Measurements from ENCODE around the gene ALK.

Gene ALK

GRCh38 chr2:29226808-29227207 is 694.6 kb downstream of the ALK start:
- DNase-seq (ENCODE audit: low read depth in 3 of 3): no peak

GRCh38 chr2:29226375-29226774 is 695.0 kb downstream of the ALK start:
- no peak for DNase-seq (ENCODE audit: low read depth in 3 of 3)

- DNase-seq (ENCODE audit: low read depth in 3 of 3): no peak
These were observed 695.6 kb downstream of the ALK start for GRCh38 chr2:29225814-29226213.

DNA sequence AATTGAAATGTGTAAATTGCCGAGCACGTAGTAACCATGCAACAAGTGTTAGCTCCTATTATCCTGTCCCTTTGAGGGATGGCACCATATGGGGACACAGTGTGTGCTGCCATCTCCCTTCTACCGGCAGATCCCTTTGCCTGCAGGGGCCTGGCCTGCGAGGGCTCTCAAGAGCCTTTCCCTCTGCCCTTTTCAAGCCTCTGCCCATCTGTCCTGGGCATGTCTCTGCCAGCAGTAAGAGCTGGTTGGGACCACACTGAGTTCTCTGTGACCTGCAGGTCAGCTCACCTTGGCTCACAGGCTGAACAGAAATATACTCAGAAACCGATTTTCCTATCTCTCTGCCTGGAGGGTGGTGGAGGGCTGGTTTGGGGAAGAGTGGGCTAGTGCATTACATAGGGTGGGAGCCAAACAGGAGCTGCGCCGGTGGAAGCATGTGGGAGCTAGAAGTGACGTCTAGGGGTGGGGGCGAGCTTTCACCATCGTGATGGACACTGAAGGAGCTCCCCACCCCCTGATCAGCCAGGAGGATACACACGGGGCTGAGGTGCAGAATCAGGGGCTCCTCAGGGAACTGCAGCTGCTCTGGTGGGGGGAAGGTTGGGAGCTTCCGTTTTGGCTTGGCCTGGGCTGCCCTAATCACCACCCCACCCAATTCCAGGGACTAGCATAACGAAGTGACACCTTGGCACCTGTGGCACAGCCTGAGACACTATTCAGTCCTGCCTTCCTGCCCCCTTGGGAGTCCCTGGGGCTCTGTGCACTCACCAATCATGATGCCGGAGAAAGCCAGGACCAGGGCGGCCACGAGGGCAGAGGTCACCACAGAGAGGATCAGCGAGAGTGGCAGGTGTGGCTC is 696.5 kb downstream of the ALK start:
- no peak for DNase-seq (ENCODE audit: low read depth in 3 of 3)

GRCh38 chr2:29223851-29224692 is 697.3 kb downstream of the ALK start:
- no peak for DNase-seq (ENCODE audit: low read depth in 3 of 3)

GRCh38 chr2:29223257-29223656 is 698.1 kb downstream of the ALK start:
- no peak for DNase-seq (ENCODE audit: low read depth in 3 of 3)

GRCh38 chr2:29222381-29223179 is 698.8 kb downstream of the ALK start:
- DNase-seq (ENCODE audit: low read depth in 3 of 3): no peak

DNA sequence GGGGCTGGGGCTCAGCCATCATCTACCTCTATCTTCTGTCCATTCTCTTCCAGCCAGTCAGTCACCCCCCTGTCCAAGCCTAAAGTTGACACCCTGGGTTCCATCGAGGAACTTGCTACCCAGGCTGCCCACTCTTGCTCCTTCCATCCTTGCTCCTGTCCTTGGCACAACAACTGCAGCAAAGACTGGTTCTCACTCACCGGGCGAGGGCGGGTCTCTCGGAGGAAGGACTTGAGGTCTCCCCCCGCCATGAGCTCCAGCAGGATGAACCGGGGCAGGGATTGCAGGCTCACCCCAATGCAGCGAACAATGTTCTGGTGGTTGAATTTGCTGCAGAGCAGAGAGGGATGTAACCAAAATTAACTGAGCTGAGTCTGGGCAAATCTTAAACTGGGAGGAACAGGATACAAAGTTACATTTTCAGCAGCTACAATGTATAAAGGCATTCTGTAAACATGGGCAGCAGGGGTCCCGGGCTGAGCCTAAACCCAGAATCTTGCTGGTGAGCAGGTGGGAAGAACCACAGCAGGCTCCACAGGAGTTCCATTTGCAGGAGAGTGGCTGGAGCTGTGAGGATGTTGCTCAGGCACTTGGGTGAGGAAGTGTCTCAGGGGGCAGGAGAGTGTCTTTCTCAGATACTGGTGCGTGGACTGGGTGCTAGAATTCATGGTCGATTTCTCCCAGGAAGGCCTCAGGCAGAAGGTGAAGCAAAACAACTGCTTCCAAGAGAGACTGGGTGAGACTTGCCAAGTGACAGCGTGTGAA is 700.7 kb downstream of the ALK start:
- no peak for DNase-seq (ENCODE audit: low read depth in 3 of 3)

DNA sequence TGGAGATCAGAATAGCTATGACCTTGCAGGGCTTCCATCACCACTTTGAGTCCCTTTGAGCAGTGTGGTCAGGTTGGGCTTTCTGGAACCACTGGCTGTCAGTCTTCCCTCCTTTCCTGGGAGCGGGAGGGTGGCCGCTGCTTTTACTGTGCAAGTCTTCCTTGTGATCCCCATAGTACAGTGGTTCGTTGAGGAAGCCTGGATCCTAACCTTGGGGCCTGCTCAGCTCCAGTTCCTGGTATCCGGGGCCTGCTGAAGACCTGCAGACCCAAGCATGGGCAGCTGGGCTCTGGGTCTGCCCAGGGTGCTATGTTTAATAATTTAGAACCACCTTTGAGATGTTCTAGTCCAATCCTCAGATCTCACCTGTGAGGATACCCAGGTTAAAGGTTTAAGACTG is 702.0 kb downstream of the ALK start:
- no peak for DNase-seq (ENCODE audit: low read depth in 3 of 3)

- no peak for DNase-seq (ENCODE audit: low read depth in 3 of 3)
These were observed 702.7 kb downstream of the ALK start for GRCh38 chr2:29218550-29219125.

- no peak for DNase-seq (ENCODE audit: low read depth in 3 of 3)
These were observed 703.3 kb downstream of the ALK start for GRCh38 chr2:29218071-29218470.

GRCh38 chr2:29216609-29216909 is 704.8 kb downstream of the ALK start:
- no peak for DNase-seq (ENCODE audit: low read depth in 3 of 3)

GRCh38 chr2:29215739-29216608 is 705.4 kb downstream of the ALK start:
- no peak for DNase-seq (ENCODE audit: low read depth in 3 of 3)

- DNase-seq (ENCODE audit: low read depth in 3 of 3): no peak
These were observed 706.3 kb downstream of the ALK start for GRCh38 chr2:29215073-29215472.

GRCh38 chr2:29213888-29214291 is 707.5 kb downstream of the ALK start:
- DNase-seq (ENCODE audit: low read depth in 3 of 3): no peak

GRCh38 chr2:29212009-29212408 is 709.4 kb downstream of the ALK start:
- no peak for DNase-seq (ENCODE audit: low read depth in 3 of 3)

- no peak for DNase-seq (ENCODE audit: low read depth in 3 of 3)
These were observed 711.8 kb downstream of the ALK start for GRCh38 chr2:29209551-29209950.

DNA sequence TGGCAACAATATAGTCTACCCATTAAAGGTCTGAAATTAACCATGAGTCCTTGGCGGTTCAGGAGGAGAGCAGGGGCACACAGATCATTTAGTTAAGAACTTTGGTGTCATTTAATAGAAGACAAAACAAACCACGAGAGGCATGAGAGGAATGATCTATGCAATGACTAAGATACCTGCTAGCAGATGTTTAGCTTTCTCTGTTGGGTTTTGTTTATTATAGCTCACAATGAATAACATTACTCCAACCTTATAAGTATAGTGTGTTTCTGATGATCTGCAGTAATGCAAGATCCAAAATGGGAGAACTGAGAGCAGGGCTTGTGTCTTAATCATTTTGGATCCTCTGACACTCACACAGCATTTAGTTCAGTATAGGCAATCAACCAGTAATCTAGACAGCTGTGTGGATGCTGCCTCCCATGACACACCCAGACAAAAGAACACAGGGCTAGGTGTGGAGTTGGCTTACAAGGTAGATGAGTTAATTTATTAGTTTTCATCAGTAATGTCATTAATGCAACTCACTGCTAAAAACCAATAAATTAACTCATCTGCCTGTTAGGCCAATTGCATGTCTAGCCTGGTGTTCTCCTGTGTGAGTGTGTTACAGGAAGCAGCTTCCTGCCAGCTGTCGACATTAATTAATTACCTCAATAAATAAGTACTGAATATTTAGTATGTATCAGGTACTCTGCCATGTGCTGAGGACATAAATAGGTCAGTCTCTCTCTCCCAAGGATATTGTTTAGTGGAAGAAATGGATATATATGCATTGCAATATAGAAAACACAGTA is 713.8 kb downstream of the ALK start:
- no peak for DNase-seq (ENCODE audit: low read depth in 3 of 3)

DNA sequence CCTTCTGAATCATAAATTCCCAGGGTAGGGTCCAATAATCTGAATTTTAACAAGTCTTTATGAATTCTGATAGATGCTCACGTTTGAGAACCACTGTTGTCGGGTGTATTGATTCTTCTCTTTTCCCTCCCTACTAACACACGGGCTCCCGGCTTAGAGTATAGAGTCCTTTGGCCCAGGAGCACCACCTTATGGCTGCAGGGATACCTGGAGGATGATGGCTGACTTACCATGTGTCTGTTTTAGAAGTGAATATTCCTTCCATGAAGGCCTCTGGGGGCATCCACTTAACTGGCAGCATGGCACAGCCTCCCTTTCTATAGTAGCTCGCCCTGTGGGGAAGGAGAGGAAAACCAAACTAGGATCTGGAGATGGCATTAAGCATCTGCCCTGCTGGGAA is 714.4 kb downstream of the ALK start:
- DNase-seq (ENCODE audit: low read depth in 3 of 3): no peak

Measured in stimulated activated CD4-positive, alpha-beta T cell treated with anti-CD3 and anti-CD28 coated beads, TNF-alpha, amount 100 ng/mL, for 4 hours (primary cell).